ENCODE measurements around the gene TMEM45A. TPM values are rescaled to one million over a fixed set of nuclear protein-coding genes. Genes with fewer than 3 reads are reported as not detected.

Gene TMEM45A
- total RNA-seq, 2 experiments from 2014 or later: 0.10 TPM; not detected in 1

DNA sequence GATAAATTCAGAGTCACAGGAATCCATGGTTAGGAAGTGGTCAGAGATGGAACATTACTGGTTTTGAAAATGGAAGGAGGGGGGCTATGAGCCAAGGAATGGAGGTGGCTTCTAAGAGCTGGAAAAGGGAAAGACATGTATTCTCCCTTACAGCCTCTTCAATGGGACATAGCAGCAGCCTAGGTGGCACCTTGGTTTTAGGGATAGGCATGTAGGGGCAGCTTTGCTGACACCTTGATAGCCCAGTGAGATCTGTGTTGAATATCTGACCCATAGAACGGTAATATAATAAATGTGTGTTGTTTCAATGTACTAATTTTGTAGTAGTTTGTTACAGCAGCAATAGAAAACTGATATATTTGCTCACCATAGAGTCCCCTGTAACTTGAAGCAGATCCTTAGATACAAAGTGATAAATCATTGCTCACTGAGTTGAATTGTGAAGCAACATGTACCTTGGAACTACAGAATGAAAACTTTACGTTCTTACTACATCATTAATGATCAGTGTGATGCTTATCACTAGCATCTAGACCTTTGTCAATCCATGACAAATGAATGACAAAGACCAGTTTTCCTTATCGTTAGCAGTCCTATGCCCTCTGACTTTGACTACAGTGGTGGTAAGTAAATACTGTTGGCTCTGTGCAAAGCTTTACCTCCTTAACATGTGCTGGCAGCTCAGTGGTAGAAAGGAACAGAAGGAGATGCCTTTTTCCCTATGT lies 53.8 kb downstream of the TMEM45A start:
- no peaks in the 10 kb centered on the region for H4K20me1 ChIP-seq (ENCODE audit: insufficient read depth, low read length)
- H3K36me3 ChIP-seq (ENCODE audit: insufficient read depth, low read length): no peaks in the 10 kb centered on the region
- H3K9me2 ChIP-seq (ENCODE audit: insufficient read depth, low read length): no peaks in the 10 kb centered on the region
- H3K4me2 ChIP-seq (ENCODE audit: low read length): no peak overlapping the region
- intact Hi-C loops (cut with micrococcal nuclease; ENCODE audit: unreplicated experiment): no loop called here
- no peak for TF ChIP-seq CTCF (conservative IDR thresholded peaks at IDR 0.05; ENCODE audit: low read length)
- TF ChIP-seq EZH2phosphoT487 (IDR thresholded peaks at IDR 0.05; ENCODE audit: borderline replicate concordance, low read depth, low read length): no peak
- POLR2A ChIA-PET: interaction anchor here (0.8 kb wide), 1 partner anchor 20 kb away, joined by 3 read pairs; no protein-coding TSS in a partner anchor
- H3K79me2 ChIP-seq (ENCODE audit: insufficient read depth, low read depth, low read length): no peaks in the 10 kb centered on the region
- H3K4me1 ChIP-seq (ENCODE audit: insufficient read depth, low read length, poor library complexity, severe bottlenecking): no peaks in the 10 kb centered on the region
- H3K27ac ChIP-seq (ENCODE audit: low read depth, low read length, poor library complexity, severe bottlenecking): no peak overlapping the region
- H2AFZ ChIP-seq (ENCODE audit: low read length): no peak overlapping the region
- BruUV-seq (replicated peaks): no TSS peak
- no peaks in the 10 kb centered on the region for H3K9me3 ChIP-seq (ENCODE audit: low read length)
- CTCF ChIA-PET (ENCODE audit: unreplicated experiment): no interaction called here
- no peak for DNase-seq (ENCODE audit: low spot score)
- H3K4me3 ChIP-seq (ENCODE audit: low read depth, low read length, poor library complexity, severe bottlenecking): no peak overlapping the region

GRCh38 chr3:100548053-100548452 lies 55.6 kb downstream of the TMEM45A start:
- no peak overlapping the region for H3K4me2 ChIP-seq (ENCODE audit: low read length)
- POLR2A ChIA-PET: interaction anchor here (0.5 to 1.0 kb wide), 4 partner anchors 16 to 217 kb away, joined by 3 to 7 read pairs (median 4); no protein-coding TSS in a partner anchor
- no TSS peak for BruUV-seq (replicated peaks)
- H3K9me2 ChIP-seq (ENCODE audit: insufficient read depth, low read length): no peaks in the 10 kb centered on the region
- H4K20me1 ChIP-seq (ENCODE audit: insufficient read depth, low read length): no peaks in the 10 kb centered on the region
- no peaks in the 10 kb centered on the region for H3K4me1 ChIP-seq (ENCODE audit: insufficient read depth, low read length, poor library complexity, severe bottlenecking)
- no peak overlapping the region for H3K4me3 ChIP-seq (ENCODE audit: low read depth, low read length, poor library complexity, severe bottlenecking)
- no peaks in the 10 kb centered on the region for H3K9me3 ChIP-seq (ENCODE audit: low read length)
- H3K27ac ChIP-seq (ENCODE audit: low read depth, low read length, poor library complexity, severe bottlenecking): no peak overlapping the region
- H2AFZ ChIP-seq (ENCODE audit: low read length): no peak overlapping the region
- intact Hi-C loops (cut with micrococcal nuclease; ENCODE audit: unreplicated experiment): no loop called here
- no peak for DNase-seq (ENCODE audit: low spot score)
- no peaks in the 10 kb centered on the region for H3K36me3 ChIP-seq (ENCODE audit: insufficient read depth, low read length)
- no peak for TF ChIP-seq CTCF (conservative IDR thresholded peaks at IDR 0.05; ENCODE audit: low read length)
- TF ChIP-seq EZH2phosphoT487 (IDR thresholded peaks at IDR 0.05; ENCODE audit: borderline replicate concordance, low read depth, low read length): no peak
- H3K79me2 ChIP-seq (ENCODE audit: insufficient read depth, low read depth, low read length): no peaks in the 10 kb centered on the region
- CTCF ChIA-PET (ENCODE audit: unreplicated experiment): no interaction called here

DNA sequence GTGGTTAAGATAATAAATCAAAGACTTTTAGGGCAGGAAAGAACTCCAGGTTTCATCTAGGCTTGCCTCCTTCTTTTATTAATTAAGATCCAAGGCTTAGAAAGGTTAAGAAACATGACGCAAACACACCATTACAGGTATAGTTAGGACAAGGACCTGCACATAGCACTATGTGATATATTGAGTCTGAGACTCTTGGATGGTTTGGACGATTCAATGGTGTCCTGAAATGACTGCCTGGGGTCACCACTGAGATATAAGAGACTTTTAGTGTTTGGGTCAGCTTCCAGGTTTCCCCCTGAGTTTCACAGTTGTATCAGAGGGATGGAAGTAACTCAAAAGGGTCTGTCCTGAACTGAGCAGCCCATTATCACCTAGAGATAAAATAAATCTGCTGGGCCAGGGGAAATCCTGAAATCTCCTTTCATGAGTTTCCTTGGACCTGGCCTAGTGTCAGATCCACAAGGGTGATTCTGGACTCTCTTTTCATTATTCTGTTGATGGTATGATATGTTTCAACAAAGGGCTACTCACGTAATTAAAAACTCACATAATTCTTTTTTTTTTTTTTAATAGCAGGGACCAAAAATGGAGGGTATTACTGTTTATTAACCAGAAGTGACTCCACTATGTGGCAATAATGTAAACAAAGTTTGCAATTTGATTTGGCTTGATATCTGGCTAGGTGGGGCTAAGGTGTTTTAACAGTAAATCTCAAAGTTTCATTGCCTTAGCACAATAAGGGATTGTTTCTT lies 61.4 kb downstream of the TMEM45A start:
- Histone ChIP-seq H3K27ac (ENCODE audit: low read depth, low read length, poor library complexity, severe bottlenecking) (no peak overlapping the region), H3K9me3 (ENCODE audit: low read length) (no peaks in the 10 kb centered on the region), H3K79me2 (ENCODE audit: insufficient read depth, low read depth, low read length) (no peaks in the 10 kb centered on the region), H3K4me2 (ENCODE audit: low read length) (no peak overlapping the region), H2AFZ (ENCODE audit: low read length) (no peak overlapping the region), H3K9me2 (ENCODE audit: insufficient read depth, low read length) (no peaks in the 10 kb centered on the region), H3K4me1 (ENCODE audit: insufficient read depth, low read length, poor library complexity, severe bottlenecking) (no peaks in the 10 kb centered on the region), H3K4me3 (ENCODE audit: low read depth, low read length, poor library complexity, severe bottlenecking) (no peak overlapping the region), H3K36me3 (ENCODE audit: insufficient read depth, low read length) (no peaks in the 10 kb centered on the region), H4K20me1 (ENCODE audit: insufficient read depth, low read length) (no peaks in the 10 kb centered on the region)
- intact Hi-C loops (cut with micrococcal nuclease; ENCODE audit: unreplicated experiment): no loop called here
- POLR2A ChIA-PET: no interaction called here
- no TSS peak for BruUV-seq (replicated peaks)
- TF ChIP-seq CTCF (conservative IDR thresholded peaks at IDR 0.05; ENCODE audit: low read length): no peak
- CTCF ChIA-PET (ENCODE audit: unreplicated experiment): no interaction called here
- no peak for DNase-seq (ENCODE audit: low spot score)

All from OCI-LY7 (cell line).